Measurements from ENCODE around the gene CCNG2.
A peak's percentile ranks its signal among the peaks of the same experiment; 100 is the strongest.
"Not testable (repeated sequence)": the region's sequence is repeated elsewhere in the genome, so short reads cannot be mapped to it uniquely, and the experiment has no call there.

CCNG2 gene, protein sequence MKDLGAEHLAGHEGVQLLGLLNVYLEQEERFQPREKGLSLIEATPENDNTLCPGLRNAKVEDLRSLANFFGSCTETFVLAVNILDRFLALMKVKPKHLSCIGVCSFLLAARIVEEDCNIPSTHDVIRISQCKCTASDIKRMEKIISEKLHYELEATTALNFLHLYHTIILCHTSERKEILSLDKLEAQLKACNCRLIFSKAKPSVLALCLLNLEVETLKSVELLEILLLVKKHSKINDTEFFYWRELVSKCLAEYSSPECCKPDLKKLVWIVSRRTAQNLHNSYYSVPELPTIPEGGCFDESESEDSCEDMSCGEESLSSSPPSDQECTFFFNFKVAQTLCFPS

DNA sequence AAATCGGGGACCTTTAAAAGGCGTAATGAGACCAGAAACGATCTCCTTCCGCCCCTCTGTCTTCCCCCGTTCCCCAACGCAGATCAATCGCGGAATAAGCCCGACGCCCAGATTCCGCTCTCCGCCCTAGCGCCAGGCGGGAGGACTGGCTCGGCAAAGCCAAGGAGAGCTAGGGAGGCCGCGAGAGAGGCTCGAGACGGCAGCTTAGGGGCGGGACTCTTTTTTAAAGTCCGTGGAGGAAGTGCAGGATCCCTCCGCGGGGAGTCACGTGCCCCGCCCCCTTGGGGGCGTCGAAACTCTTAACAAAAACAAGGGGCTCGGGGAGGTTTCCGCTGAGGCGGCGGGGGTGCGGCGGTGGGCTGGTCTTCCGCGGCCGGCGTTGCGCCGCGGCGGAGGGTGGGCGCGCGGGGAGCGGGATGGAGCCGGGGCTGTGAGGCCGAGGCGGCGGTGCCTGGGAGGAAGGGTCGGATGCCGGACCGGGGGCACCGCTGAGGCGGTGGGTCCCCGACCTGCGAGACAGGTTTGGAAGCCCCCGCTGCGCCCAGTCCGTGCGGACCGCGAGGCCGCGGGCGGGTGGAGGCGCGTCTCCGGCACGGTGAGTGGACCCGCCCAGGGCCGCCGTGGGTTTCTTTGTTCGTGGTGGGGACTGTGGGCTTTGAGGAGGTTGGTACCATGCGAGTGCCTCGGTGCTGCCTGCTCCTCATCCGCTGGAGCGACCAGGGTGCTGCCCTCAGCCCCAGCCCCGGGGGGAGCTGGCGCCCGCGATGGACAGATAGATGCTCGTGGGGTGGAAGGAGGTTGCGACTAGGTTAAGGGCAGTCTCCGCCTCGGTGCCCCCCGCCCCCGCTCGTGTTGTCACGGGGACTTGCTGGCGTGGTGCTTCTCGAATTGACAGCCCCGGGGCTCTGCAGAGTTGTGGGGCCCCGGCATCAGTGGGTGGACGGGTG lies at the start of gene CCNG2:
TSS of gene CCNG2 (plus strand) at position 296 of the 947 bp plus-strand sequence. CDS start 1,326 bp downstream, outside the sequence.
- peak; percentile 71 for DNase-seq (ENCODE audit: low read depth)

DNA sequence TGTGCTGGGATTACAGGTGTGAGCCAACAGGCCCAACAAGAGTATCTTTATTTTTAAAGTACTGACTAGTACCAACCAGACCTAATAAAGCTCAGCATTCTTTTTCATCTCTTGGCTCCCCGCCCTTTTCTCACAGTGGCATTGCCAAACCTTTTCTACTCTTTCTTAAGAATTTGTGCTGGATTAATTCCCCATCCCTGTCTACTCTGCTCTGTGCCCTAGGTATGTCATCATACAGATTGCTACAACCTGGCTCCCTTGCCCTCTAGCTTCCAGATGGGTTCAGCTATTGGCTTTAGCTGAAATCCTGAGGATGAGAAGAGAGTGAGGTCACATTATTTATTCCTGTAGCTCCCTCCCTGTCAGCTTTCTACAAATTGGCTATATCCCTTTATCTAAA lies 46.3 kb upstream of the CCNG2 start:
- no peak for DNase-seq (ENCODE audit: low read depth)

DNA sequence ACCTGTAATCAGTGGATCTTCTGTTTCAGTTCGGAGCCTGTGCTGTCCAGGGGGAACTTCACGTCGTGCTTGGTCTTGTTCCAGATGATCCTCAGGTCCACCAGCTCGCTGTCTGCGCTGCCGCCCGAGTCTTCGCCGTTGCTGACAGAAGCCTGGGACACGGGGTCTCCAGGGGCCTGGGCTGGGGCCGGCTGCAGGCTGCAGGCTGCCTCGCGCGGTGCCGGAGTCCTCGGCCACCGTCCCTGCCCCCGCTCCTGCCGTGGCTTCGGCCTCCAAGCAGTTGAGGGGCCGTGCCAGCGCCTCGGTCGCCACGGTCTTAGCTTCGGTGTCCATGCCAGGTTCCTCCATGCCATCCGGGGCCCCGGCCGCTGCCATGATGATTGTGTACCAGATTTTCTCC lies 43.9 kb upstream of the CCNG2 start:
- no peak for DNase-seq (ENCODE audit: low read depth)

DNA sequence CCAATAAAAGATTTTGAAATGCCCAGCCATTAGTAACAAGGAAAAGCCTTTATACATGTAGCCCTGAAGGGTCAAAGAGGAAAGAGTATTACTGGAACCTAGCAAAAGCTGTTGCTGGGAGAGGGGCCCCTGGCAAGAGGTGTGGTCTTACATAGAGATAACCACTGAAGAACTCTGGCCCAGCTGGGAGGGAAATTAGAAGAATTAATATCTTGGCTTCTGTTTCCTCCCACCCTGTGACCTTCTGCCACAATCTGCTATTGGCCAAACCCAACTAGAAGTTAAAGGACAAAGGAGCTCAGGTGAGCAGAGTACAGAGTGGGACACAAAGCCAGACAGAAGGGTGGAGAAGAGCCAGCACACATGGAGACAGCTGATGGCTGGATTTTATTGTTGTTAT lies 39.3 kb upstream of the CCNG2 start:
- DNase-seq (ENCODE audit: low read depth) = no peak

DNA sequence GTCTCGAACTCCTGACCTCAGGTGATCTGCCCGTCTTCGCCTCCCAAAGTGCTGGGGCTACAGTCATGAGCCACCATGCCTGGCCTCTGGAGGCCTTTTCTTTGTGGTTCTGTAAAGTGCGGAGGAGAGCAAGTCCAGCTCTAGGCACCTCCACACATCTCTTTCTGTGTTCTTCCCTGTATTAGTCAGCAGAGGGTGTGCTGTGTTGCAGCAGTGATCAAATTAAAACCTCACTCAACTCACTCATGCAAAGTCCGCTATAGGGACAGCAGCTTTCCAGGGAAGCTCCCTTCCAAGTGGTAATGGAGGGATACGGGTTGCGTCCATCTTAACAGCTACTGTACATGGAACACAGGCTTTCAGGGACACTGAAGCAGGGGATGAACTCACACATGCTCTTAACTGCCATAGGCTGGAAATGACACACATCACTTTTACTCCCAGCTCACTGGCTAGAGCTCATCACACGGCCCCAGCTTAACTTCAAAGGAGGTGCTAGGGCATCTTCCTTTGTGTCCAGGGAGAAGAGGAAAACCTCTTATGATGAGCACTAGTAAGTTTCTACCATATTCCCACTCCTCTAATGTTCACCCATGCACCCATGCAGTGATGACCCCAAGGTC lies 36.0 kb upstream of the CCNG2 start:
- no peak for DNase-seq (ENCODE audit: low read depth)

DNA sequence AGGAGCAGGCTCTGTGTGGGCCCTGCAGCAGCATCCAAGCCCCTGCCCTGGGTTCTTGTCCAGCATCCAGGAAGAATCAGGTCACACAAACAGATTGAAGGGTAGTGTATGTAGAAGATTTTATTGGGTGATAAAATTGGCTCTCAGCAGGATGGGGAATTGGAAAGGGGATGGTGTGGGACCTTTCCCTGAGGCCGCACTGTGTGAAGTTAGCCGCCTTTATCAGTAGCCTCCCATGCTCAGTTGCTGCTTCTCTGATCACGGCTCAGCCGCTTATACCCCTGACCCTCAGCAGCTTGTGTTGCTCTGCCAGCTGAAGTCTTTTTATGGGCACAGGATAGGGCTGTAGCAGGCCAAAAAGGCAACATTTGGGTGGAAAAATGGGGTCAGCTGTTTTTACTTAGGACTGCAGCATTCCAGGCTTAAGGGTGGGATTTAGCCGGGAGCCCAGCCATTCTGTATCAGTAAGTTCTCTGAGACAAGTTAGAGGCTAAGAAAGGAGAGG lies 35.2 kb upstream of the CCNG2 start:
- DNase-seq (ENCODE audit: low read depth) = no peak

DNA sequence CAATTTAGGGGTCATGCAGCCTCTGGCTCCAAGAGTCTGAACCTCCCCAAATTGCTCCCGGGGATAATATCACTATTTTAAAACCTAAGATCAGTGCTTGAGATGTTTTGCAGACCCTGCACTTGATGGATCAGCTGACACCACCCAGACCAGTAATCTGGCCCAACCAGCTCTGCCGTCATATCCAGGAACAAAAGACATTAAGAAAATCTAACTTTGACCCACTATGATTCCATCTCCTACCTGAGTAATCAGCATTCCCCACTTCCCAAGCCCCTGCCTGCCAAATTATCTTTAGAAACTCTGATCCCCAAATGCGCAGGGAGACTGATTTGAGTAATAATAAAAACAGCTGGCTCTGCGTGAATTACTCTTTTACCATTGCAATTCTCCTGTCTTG lies 34.4 kb upstream of the CCNG2 start:
- DNase-seq (ENCODE audit: low read depth) = no peak

DNA sequence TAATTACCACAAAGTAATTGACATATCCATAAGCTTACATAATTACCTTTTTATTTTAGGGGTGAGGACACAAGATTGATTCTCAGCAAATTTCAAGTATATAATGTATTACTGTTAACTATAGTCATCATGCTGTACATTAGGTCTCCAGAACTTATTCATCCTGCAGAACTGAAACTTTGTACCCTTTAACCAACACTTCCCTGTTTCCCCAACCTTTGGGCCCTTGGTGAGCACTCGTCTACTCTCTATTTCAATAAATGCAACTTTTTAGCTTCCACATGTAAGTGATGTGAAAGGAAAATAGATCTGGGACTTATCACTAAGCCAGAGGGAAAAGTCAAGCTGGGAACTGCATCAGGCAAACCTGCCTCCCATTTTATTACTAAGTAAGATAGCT lies 33.6 kb upstream of the CCNG2 start:
- no peak for DNase-seq (ENCODE audit: low read depth)

DNA sequence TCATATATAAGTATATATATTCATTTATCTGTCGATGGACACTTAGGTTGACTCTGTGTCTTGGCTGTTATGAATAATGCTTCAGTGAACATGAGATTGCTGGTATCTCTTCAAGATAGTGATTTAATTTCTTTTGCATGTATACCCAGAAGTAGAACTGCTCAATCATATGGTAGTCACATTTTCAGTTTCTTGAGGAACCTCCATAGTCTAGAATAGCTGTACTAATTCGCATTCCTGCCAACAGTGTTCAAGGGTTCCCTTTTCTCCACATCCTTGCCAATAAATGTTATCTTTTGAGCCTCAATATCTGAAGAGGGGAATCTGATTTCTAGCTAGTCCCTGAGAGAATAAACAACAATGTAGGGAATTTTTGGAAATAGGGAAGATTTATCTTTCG lies 32.4 kb upstream of the CCNG2 start:
- no peak for DNase-seq (ENCODE audit: low read depth)

DNA sequence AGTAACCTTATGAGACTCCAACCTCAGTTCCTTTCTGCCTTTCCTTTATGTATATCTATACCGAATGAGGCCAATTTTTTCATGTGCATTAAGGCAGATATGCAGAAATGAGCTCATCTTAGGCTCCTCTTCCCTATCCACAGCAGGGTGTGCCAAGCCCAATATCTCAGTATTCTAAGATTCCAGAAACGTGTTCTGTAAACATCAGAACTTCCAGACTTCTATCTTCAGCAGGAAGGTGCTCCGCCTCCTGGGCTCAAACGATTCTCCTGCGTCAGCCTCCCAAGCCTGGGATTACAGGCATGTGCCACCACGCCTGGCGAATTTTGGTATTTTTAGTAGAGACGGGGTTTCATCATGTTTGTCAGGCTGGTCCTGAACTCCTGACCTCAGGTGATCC lies 31.0 kb upstream of the CCNG2 start:
- DNase-seq (ENCODE audit: low read depth) = no peak

DNA sequence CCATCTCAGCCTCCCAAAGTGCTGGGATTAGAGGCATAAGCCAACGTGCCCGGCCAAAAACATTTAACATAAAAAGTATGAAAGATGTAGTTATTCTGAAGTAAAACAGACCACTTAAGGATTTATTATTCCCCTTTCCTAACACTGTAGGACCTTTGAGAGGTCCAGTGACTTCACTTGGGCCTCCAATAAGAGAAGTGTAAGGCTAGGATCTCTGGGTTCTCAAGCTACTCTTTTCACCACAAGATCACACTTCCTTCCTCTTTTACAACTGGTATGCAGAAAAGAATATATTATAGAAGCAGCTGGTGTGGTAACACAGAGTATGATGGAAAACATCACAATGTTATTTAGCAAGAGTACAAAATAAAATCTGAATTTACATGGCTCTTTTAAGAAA lies 30.2 kb upstream of the CCNG2 start:
- DNase-seq (ENCODE audit: low read depth) = no peak

DNA sequence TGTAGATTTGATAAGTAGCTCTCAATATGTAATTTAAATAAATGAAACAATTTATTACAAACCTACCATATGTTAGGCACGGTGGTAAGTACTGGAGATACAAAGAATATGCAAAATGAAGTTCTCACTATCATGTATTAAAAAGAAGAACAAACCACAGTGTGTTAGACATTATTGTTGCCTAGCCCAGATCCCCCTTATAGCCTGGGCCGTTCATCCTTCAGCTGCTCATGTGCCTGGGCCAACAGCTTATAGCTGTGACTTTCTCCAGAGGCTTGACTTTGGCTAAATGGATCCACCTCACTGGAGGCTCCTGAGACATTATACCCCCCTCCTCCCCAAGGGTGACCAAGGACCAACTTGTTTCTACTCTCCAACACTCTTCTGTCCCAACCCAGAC lies 29.8 kb upstream of the CCNG2 start:
- no peak for DNase-seq (ENCODE audit: low read depth)

DNA sequence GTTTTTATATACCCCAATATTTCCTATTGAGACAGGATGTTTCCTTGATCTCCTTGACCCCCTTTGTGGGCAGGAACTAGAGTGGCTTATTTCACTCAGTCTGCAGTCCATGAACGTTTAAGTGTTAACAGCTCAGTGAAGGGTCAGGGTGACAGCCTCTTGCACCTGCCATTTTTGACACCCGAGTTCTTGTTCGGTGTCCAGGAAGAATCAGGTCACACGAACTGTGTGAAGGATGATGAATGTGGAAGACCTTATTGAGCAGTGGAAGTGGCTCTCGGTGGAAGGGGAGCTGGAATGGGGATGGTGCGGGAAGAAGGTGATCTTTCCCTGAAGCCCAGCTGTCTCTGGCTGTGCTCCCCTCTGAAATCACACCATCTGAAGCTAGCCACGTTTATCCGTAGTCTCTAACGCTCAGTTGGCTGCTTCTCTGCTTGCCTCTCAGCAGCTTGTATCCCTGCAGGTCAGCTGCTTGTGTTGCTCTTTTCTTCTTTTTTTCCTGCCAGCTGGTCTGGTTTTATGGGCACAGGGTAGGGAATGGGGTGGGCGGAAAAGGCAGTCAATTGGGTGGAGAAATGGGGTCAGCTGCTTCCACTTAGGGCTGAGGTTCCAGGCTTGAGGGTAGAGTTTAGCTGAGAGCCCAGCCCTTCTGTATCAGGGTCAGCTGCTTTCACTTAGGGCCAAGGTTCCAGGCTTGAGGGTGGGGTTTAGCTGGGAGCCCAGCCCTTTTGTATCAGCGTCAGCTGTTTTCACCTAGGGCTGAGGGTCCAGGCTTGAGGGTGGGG lies 29.0 kb upstream of the CCNG2 start:
- no peak for DNase-seq (ENCODE audit: low read depth)

DNA sequence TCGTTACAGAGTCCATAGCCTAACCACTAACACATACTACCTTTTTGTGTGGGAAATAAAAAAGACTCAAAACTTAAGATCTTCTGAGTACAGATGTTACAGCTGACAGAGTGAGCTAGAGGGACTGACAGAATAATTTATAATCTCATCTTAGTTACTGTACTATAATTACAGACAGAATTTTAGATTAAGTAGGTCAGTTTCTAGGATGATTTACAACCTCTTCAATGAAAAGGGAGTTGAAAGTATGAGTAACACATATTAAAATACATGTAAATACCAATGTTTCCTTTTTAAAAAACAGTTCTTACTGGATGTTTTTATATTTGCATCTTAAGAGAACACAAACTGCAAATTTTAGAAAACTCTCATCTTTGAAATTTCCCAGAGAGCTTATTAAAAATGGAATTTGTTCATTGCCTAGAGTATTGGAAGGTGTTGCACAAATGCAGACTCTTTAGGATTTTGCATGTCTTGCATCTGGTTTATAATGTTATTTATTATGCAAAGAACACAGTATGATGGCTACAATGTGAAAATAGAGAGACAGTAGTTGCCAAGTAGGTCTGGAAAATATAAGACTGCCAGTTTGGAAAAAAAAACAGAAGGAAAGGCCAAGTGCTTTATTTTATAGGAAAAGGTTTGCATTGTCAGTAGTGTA lies 24.2 kb upstream of the CCNG2 start:
- no peak for DNase-seq (ENCODE audit: low read depth)

DNA sequence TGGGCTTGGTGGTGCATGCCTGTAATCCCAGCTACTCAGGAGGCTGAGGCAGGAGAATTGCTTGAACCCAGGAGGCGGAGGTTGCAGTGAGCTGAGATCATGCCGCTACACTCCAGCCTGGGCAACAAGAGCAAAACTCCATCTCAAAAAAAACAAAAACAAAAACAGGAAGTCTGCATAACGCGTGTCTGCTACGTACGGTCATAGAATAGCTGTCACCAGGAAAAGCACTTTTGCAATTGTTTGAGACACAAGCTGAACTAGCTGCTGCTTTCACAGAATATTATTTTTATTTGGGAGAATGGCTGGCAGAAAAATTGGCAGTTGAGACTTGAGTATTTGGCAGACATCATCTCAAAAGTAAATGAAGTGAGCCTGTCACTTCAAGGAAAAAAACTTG lies 19.6 kb upstream of the CCNG2 start:
- not testable (repeated sequence) for DNase-seq (ENCODE audit: low read depth)

DNA sequence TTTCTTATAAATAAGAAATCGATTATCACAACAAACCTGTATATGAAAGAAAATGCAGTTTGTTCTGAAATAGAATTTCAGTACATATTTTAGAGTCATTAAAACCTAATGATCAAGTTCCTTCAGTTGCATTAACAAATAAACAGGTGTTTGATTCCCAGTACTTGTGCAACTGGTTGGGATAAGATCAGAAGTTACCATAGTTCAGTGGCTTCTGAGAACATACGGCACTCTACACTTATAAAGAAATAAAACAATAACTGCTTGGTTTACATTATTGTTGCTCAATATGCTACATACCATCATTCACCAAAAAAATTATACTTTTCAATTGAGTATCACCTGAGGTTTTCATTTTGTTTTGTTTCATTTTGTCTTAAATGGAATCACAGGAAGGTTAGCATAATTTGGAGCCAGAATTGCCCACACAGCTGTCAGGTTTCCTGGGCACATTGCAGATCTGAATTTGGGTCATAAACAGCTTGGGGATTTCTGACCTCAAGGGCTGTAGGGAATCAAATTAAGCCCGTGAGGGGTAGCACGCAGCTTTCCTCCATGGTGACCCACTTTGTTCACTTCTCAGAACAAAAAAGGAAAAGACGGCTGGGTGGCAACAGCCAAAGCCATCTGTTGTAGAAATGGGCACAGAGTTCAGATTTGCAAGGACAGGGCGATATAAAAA lies 14.9 kb upstream of the CCNG2 start:
- no peak for DNase-seq (ENCODE audit: low read depth)

DNA sequence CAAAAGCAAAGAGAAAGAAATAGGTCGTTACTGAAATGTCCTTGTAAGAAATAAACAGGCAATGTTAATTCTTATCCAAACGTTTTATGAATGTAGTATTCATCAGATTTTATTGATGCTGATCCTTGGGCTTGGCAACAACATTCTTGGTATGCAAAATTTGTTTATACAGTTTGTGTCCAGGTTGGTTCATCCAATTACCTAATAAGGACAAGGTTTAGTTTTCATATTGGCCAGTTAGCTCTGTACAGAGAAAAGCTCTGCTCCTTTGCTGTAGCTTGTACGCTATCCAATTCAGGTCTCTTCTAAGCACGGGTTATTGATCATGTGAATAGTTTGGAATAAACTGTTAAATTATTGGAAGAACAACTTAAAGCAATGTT lies 14.4 kb upstream of the CCNG2 start:
- DNase-seq (ENCODE audit: low read depth) = no peak

DNA sequence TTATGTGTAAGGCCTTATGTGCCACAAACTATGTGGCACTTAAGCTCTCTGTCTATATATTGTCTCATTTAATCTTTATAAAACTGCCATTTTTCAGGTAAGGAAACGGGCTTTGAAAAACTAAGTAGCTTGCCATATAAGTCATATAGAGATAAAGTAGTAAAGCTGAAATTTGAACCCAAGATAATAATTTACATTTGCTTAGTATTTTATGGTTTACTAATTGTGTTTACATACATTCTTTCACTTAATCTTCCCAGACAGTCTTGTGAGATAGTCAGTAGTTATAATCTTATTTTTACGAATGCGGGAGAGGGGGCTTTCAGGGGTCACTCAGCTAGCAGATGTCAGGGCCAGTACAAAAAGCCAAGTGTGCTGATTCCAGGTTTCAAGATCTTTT lies 13.9 kb upstream of the CCNG2 start:
- no peak for DNase-seq (ENCODE audit: low read depth)

DNA sequence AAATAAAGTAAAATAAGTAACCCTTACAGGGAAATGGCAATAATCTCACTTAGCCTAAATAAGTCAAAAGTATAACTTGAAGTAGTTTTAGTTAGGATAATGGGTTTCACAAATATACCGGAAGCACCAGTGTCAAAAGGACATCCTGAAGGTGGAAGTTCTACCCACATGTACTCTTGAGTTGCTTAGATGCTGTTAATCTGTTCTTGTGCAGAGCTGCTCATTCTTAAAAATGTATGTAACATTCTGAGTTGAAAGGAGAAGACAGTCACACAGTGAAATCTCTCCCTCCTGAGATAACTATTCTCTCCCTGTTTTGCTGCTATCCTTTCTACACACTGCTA lies 11.2 kb upstream of the CCNG2 start:
- DNase-seq (ENCODE audit: low read depth) = no peak

DNA sequence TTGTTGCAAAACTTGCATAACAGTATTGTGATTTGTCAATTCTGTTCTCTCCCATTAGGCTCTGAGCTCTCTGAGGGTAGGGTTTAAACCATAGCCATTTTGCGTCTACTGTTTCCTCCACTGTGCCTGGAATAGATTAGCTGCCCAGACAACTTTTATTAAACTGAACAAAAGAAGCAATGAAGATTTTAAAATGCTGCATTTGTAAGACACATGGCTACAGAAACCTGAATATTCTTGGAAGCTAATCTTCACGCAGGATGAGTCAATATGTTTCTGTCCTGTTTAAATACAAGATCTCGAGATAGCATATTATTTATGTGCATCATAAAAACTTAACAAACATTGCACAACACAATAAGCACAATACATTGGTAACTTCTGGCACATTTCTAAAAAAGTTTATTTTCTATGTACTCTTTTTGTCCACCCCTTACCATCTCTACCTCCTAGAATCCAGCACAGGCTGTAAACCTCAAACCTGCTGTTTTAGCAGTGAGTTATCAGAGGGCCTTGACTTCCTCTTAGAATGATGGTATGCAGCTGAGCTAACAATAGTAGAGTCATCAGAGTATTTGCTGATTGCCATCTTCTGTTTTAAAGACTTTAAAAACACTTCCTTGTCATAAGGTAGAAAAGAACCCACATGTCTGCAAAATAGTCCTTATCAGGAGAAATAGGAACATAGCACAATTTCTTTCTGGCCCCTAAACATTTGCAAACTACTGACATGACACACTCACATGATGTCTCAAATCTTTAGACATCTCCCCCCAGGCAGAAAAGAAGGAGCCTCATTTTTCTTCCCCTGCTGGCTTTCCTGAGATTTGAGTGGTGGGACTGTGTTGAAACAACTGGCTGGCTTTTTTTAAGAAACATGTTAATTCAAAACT lies 10.6 kb upstream of the CCNG2 start:
- DNase-seq (ENCODE audit: low read depth) = no peak
